Stimulated activated naive CD4-positive, alpha-beta T cell treated with Interleukin-2 at 50 U/mL for 16 hours (primary cell): ENCODE data around the gene ACR.
"Not testable (repeated sequence)": the region's sequence is repeated elsewhere in the genome, so short reads cannot be mapped to it uniquely, and the experiment has no call there.

Experiments used
- DNase-seq: peaks from one replicate; lab custom pipeline; 2025; lab: John Stamatoyannopoulos, UW

Gene ACR

DNA sequence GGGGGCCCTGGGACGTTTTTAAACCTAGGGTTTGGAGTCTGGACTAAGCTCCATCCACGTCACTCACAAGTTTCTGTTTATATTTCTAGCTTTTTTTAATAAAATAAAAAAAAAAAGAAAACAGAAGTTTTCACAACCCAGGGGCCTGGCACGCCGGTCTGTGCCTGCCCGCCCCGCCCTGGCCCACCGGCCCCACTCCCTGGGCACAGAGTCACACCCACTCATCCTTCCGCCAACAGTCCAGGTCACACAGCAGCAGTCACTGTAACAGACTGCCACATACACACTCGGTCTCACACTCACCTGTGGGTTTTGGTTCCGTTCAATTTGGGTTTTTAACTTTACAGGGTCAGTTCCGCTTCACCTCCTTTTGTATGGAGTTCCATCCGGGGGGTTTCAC lies 5.3 kb upstream of the ACR start:
- no peak for DNase-seq

DNA sequence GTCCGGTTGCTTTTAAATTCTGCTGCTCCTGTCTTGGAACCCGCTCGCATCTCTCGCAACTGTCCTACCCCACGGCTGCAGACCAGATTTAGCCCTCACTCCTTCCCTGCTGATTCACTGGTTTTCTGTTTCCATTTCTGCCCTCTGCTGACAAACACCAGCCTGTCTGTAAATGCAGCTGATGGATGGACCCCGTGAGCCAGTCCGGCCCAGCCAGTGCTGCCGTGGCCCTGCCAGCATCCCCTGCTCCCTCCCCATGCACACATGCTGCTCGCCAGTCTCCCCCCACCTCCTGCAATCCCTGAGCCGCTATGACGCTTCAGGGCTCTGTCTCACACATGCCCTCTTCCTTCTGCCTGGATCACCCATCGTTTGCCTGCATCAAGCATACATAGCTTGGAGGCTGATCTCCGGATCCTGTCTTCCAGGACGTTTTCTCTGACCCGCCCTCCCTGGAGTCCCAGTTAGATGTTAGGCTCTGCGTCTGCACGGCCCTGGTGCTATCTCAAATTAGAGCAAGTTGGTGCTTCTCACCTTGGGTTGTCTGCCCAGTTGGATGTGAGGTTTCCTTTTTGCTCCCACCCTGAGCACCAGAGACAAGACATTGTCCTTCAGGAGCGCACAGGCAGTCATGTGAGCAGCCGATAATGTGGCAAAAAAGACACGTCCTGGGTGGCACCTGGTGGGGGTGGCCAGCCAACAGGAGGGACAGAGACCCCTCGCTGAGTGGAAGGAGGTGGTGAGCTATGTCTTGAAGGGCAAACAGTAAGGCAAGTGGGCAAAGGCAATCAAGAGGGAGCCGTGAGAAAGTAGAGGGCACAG lies 4.3 kb upstream of the ACR start:
- DNase-seq = no peak

DNA sequence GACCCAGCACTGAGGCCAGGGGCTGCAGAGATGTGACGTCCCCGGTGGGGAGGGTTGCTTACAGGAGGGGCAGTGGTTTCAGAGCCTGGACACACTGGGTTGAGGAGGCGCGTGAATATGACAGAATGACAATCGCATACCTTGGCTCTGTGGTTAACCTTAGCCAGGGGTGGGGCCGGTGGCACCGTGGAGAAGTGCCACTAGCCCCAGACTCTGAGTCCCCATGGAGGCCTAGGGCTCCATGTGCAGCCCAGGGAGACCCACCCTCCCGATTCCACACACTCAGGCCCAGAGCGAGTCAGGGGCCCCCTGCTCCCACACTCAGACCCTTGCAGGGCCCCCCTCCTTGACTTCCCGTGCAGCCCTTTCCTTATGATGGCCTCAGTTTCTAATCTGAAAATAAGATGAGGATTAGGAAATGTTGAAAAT lies 3.6 kb upstream of the ACR start:
- DNase-seq = no peak

DNA sequence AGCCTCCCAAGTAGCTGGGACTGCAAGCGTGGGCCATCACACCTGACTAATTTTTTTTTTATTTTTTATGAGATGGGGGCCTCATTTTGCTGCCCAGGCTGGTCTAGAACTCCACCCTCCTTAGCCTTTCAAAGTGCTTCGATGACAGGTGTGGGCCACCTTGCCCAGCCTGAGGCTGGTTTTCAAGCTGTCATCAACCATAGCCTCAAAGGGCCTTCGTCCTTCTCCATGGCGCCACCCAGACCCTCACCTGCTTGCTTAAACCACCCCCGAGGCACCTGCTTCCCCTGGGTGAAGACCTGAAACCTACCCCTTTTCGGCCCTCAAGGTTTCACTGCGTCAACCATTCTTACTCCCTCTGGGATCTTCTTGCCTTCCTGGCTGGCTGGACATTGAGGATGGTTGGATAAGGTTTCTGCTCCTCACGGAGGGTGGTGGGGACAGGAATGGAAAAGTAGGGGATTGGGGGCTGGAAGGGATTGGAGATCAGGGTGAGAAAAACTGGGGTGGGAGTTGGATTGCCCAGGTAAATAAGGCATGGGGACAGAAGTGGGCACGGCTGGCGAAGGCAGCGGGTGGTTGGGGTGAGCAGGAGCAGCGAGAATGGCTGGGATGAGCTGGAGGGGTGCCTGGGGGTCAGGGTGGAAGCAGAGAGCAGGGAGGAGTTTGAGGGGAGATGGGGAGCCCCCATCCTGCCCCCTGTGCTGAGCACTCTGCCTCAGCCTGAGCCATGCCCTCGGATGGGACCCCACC lies 2.8 kb upstream of the ACR start:
- DNase-seq = no peak

DNA sequence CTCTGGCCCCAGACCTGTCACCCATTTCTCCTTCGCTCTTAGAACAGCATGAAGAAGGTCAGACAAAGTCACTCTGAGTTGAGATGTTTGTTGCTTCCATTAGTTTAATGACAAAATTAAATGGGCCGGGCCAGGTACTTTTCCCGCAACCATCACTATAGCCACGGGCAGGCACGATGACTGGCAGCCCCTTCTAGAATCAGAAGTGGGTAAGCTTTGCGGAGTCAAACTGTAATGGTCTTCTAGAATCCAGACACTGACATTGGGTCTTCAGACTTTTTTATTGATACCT lies 2.3 kb upstream of the ACR start:
- no peak for DNase-seq

DNA sequence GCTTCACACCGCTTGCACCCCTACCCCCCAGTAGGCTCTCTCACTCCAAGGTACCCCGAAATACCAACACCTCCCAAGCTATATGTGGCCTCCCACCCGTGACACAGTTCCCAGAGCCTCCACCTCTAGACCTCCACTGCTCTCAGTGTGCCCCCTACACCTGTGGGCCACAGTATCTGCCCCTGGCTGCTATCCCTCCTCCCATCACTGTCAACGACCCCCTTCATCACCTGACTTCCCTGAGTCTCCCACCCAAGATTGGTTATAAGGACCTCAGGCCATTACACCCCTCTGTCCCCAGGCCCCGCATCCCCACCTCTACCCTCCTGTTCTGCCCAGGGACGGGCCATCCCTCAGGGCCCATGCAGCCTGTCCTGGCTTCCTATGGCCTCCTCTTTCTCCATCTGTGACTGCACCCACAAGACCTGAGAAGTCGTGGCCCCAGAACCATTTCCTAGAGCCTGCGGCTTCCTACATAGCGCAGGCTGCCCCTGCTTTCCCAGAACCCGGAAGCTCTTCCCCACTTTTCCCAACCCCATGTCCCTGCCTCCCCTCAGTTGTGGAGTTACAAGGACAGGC lies 734 bp downstream of the ACR start:
- DNase-seq = no peak

DNA sequence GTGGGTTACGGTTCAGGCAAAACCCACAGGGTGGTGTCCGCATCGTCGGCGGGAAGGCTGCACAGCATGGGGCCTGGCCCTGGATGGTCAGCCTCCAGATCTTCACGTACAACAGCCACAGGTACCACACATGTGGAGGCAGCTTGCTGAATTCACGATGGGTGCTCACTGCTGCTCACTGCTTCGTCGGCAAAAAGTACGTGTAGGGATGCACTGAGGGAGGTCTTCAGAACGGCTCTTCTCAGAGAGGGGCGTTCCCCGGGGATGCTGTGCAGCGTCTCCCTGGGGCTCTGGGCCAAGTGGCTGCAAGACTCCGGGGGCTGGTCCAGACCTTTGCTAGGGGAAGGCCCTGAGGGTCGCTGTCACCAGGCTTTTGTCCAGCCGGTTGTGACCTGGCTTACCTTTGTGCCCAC lies 1.3 kb downstream of the ACR start:
- DNase-seq = no peak

DNA sequence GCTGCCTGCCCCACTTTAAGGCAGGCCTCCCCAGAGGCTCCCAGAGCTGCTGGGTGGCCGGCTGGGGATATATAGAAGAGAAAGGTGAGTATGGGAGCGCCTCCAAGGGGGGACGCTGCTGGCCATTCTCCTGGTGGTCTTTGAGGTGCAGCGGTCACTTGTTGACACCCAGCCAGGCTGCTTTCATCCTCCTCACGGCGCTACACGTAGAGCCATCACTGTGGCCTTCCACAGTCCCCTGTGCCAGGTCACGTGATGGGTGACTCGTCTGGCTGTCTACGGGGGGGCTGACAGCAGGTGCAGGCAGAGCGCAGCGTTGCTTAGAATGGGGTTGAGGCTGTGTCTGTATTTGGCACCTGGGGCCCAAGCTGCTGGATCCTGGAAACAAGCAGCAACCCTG lies 1.9 kb downstream of the ACR start:
- no peak for DNase-seq

DNA sequence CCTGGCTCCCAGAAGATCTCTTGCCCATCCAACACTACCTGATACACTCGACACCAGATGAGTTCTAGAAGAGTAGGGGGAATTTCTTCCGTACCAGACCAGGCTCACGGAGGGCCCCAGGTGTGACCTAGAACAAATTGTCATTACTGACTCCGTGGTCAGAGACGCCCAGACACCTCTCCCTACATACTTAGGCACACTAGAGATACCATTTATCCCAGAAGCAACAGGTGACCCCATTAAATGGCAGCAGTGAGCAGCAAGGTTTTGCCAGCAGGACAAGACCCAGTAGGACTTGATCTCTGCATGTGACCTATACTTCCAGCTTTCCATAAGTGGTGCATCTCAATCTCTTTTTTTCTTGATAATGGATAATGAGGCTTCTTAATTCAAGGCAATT lies 2.7 kb downstream of the ACR start:
- DNase-seq = not testable (repeated sequence)

DNA sequence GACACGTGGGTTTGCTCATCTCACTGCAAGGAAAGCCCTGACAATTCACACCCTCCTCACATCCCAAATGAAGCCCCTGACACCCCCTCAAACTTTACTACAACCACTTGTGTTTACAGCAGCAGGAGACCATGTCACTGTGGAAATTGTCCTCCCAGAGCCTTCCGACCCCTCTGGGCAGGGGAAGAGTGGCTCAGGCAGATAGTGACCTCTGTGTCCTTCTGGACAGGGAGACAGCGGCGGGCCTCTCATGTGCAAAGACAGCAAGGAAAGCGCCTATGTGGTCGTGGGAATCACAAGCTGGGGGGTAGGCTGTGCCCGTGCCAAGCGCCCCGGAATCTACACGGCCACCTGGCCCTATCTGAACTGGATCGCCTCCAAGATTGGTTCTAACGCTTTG lies 6.4 kb downstream of the ACR start:
- DNase-seq = not testable (repeated sequence)

DNA sequence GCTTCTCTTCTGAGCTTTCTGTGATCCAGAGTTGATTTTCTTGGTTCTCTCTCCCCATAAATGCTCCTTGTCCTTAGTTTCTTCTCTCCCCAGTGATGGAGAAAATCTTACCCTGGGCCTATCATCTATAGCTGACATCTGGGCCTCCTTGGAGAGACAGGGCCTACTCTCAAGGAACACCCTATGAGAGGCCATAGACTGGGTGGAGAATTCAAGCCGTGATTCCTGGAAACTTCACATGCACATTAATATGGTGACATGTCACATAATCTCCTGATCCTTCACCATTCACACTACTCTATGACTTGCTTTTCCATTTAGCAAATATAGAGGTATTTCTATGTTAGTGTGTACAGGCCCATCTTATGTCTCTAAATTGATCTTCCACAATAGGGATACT lies 9.5 kb downstream of the ACR start:
- not testable (repeated sequence) for DNase-seq

DNA sequence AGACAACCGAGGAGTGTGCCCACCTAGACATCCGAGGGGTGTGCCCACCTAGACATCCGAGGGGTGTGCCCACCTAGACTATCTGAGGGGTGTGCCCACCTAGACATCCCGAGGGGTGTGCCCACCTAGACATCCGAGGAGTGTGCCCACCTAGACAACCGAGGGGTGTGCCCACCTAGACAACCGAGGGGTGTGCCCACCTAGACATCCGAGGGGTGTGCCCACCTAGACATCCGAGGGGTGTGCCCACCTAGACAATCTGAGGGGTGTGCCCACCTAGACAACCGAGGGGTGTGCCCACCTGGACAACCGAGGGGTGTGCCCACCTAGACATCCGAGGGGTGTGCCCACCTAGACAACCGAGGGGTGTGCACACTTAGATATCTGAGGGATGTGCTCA lies 10.6 kb downstream of the ACR start:
- DNase-seq = not testable (repeated sequence)

DNA sequence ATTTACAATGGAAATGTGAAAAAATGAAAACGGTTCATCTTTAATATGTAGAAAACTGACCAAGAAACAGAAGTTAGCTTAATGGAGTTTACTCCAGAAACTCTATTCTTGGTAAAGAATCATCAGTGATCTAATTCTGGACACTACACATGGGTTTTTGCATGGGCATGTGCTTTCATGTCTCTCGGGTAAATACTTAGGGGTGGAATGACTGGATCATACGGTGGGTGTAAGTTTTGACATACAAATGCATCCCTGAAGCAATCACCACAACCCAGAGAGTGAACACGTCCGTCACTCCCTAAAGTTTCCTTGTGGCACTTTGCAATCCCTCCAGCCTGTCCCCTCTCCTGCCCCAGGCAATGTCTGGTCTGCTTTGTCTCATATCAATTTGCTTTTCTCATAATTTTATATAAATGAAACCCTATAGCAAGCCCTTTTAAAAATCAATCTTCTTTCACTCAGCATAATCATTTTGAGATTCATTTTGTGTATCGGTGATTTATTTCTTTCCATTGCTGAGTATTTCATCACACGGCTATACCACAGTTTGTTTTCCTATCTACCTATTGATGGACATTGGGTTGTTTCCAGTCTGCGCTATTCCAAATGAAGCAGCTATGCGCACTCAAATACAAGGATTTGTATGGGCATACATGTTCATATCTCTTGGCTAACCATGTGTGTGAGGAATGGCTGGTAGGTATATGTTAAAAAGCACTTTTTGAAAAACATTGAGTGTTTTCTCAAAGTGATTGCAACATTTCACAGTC lies 11.5 kb downstream of the ACR start:
- not testable (repeated sequence) for DNase-seq

DNA sequence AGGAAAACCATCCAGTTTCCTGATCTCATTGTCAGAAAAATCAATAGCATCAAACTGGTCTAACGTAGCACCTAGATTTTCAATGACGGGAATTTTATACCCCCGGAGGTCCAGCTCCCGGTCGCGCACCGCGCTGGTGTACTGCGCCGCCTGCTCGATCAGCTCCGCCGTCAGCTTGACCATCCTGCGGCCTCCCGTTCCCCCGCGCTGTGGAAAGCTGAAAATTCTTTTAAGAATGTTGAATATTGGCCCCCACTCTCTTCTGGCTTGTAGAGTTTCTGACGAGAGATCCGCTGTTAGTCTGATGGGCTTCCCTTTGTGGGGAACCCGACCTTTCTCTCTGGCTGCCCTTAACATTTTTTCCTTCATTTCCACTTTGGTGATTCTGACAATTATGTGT lies 17.2 kb downstream of the ACR start:
- DNase-seq = not testable (repeated sequence)

DNA sequence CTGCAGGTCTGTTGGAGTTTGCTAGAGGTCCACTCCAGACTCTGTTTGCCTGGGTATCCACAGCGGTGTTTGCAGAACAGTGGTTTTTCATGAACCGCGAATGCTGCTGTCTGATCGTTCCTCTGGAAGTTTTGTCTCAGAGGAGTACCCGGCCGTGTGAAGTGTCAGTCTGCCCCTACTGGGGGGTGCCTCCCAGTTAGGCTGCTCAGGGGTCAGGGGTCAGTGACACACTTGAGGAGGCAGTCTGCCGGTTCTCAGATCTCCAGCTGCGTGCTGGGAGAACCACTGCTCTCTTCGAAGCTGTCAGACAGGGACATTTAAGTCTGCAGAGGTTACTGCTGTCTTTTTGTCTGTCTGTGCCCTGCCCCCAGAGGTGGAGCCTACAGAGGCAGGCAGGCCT lies 18.4 kb downstream of the ACR start:
- not testable (repeated sequence) for DNase-seq

DNA sequence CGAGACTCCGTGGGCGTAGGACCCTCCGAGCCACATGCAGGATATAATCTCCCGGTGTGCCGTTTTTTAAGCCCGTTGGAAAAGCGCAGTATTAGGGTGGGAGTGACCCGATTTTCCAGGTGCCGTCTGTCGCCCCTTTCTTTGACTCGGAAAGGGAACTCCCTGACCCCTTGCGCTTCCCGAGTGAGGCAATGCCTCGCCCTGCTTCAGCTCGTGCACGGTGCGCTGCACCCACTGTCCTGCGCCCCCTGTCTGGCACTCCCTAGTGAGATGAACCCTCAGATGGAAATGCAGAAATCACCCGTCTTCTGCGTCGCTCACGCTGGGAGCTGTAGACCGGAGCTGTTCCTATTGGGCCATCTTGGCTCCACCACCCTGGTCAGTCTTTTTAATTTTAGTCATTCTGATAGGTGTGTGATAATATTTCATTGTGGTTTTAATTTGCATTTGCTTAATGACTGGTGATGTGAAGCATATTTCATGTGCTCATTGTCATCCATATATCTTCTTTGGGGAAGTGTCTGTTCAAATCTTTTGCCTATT lies 19.0 kb downstream of the ACR start:
- DNase-seq = peak; percentile 56

DNA sequence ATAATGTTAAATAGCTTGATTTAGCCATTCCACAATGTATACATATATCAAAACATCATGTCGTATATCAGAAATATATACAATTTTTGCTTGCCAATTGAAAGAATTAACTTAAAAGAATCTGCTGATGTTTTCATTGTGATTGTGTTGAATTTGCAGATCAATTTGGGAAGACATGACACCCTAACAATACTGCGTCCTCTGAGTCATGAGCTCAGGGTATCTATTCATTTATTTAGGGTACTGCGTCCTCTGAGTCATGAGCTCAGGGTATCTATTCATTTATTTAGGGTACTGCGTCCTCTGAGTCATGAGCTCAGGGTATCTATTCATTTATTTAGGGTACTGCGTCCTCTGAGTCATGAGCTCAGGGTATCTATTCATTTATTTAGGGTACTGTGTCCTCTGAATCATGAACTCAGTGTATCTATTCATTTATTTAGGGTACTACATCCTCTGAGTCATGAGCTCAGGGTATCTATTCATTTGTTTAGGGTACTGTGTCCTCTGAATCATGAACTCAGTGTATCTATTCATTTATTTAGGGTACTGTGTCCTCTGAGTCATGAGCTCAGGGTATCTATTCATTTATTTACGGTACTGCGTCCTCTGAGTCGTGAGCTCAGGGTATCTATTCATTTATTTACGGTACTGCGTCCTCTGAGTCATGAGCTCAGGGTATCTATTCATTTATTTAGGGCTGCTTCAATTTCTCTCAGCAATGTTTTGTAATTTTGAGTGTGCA lies 21.8 kb downstream of the ACR start:
- DNase-seq = not testable (repeated sequence)

DNA sequence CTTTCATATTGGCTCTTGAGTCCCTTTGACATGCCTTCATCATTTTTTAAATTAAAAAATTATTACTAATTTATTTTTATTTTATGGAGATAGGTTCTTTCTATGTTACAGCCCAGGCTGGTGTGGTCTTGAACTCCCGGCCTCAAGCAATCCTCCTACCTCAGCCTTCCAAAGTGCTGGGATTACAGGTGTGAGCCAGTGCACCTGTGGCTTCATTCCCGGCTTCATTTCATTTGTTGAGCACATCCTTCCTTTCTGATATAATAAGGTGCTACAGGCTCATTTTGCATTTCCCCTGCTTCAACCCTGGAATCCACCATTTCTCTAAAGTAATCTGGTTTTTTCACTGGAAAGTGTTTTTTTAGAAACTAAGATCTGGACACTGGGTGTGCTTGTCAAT lies 23.8 kb downstream of the ACR start:
- DNase-seq = not testable (repeated sequence)

DNA sequence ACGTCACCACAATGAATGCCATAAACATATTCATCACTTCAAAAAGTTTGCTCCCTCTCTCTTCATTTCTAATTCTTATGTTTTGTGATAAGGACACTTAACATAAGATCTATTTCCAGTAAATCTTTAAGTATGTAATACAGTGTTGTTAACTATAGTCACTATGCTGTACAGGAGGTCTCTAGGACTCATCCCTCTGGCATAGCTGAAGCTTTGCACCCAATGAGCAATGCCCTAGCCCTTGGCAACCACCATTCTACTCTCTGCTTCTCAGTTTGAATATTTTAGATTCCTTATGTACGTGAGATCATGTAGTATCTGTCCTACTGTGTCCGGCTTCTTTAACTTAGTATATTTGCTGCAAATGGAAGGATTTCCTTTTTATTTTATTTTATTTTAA lies 26.3 kb downstream of the ACR start:
- not testable (repeated sequence) for DNase-seq

DNA sequence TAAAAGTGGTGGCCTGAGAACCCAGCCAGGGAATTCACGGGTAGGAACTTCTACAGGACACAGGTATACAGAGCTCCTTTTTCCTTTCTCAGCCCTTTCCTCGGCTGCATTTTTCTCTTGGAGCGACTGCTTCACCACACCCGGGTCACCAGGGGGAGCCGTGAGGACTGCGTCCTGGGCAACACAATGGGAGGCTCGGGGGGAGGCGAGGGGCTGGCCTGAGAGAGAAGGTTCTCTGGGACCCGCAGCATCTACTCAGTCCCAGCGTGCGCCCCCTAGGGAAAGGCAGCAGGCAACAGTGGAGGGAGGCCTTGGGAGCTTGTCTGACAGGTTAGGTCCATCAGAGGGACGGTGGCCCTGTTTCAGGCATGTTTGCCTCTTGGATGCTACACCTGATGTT lies 37.1 kb downstream of the ACR start:
- DNase-seq = not testable (repeated sequence)

DNA sequence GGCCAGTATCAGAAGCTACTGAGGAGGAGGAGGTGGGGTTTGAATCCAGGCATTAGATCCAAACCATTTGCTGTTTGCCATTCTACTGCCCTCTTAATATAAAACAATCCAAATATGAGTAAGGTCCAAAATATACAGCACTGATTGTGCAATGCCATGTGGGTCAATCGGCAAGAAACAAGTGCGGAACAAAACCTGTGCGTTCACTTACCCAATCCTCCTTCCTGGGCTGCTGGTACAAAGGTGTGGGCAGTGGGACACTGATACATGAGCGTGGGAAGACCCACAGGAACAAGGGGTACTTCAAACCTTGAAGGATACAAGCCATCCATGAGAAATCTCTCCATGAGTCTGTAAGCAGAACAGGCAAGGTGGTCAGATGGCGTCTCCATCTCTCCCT lies 39.6 kb downstream of the ACR start:
- not testable (repeated sequence) for DNase-seq
